ENCODE data around the gene EPS8L3. TPM values are rescaled to one million over a fixed set of nuclear protein-coding genes. Genes with fewer than 3 reads are reported as not detected.

The EPS8L3 gene
- total RNA-seq, 1 donor from 2014 or later = not detected

DNA sequence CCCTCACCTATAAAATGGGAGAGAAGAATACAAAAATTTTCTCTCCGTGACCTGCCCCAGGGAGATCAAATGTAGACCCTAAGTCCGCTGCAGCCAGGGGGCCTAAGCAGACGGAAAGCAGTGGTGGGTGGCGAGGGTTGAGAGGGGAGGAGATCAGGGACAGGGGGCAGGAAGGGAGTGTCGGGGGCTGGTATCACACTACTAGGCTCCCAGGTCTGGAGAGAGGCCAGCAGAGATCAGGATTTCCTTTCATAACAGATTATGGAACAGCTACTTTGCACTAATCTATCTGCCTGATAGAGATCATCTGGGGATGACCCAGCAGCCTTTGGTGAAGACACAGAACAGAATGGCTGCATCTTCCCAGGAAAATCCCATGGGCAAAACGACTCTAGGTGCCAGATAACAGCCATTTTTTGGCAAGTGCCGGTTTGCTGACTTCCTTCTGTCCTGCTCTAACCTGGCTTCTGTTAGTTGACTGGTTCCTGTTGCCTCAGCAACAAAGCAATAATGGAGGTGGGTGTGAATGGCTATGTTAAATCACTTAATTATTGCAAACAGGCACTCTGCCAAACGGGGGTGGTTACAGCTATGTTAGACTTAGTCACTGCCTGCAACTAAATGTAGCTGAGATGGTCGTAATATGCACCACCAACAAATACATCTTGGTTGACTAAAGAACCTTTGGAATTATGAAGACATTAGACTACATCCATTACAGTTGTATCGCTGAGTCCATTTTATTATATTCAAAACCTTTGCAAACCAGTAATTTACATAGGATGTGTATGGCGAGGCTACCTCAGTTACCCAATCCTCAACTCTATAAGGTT lies 30.0 kb upstream of the EPS8L3 start:
- DNase-seq (ENCODE audit: extremely low read depth, low read depth, low spot score) = peak; percentile 78

DNA sequence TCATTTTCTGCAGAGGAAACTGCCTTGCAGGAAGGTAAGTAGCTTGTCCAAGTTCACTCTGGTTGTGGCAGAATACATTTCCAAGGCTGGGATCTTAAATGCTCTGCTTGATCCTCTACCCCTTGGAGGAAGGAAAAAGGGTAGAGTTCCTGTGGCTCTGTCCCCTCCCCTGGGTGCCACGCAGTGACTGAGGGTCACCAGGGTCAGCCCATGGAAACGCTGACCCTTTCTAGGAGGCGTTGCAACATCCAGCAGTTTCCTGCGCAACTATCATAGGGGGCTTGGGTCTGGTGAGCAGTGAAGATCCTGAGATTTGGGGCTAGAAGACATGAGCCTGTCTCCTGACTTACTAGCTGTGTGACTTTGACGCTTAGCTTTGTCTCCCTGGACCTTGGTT lies 29.4 kb upstream of the EPS8L3 start:
- no peak for DNase-seq (ENCODE audit: extremely low read depth, low read depth, low spot score)

DNA sequence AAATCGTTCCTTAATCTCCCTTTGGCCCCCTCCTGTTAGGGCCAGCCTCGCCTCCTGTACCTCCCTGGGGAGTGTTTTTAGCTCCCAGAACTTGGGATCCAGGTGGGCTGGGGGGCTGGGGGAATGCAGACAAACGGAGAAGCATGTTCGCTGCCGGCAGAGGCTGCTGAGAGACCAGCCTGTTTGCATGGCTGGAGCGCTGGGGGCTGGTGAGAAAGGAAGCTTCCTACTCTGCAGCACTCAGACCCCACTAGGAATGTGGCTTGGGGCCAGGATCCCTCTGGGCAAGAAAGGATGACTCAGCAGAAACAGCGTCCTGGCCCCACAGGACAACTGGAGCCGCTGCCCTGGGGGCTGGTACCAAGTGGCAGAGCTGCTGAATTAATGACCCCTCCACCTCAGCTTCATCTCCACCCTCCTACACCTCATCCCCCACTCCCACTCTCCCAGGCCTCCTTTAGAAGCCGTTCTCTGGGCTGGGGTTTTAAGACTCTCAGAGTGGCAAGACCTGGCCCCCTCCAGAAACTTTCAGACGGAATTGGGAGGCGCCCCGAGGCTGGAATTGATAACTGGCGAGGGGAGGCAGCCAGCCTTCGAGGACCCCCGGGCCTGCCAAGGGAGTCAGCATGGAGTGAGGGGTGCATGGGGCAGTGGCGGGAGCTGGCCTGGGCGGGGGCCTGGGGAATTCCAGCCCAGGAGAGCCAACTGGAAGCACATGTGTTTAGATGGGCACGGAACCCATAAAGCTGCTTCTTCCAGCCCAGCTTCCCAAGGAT lies 28.5 kb upstream of the EPS8L3 start:
- DNase-seq (ENCODE audit: extremely low read depth, low read depth, low spot score) = peak; percentile 60

DNA sequence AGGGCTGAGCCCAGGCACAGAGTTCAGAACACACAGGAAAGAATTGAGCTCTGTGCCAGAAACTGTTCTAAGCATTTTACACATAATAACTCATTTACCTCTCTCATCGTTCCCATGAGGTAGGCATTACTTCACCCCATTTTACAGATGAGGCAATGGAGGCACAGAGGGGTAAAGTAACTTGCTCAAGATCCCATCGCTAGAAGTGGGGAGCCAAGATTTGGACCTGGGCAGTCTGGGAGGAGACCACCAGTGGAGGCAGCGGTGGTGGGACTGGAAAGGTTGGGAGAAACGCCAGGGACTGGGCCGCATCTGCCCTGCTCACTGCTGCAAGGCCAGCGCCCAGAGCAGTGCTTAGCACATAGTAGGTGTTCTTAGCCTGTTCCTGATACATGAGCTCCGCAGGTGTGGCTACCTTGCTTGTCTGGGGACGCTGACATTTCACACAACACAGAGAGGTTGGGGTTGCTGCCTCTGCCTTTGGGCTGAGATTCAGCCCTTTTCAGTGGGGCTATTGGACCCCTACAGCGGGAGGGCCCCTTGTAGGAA lies 27.8 kb upstream of the EPS8L3 start:
- DNase-seq (ENCODE audit: extremely low read depth, low read depth, low spot score) = no peak

DNA sequence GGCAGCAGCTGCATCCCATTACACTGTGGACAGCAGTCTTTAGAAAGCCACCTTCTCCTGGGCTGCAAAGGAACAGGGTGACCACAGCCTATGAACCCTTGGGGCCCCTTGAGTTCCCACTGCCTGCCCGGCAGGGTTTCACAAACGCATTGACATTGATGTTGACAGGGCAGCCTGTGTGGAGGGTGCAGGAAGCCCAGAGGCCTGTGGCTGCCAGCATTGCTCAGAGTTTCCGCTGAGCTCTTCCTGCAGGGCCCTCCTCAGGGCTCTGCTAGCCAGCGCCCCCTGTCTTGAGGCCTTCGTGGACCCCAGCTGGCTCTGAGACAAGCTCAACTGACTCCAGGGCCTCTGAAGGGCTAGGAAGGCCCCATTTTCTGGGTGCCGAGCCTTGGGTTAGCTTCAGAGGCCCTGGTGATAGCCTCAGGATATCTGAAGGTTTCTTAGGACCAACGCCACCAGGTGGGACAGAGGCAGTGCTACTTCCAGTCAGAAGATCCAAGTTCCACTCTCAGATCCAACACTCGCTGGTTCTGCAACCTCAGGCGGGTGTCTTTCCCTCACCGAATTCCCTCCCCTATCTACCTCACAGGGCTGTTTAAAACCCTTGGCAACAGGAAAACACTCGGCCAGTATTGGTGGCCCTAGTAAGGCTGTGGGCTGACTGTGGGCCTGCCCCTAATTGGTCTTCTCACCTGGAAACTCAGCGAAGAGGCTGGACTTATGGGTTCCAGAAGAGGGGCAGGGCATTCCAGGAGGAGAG lies 27.2 kb upstream of the EPS8L3 start:
- peak; percentile 63 for DNase-seq (ENCODE audit: extremely low read depth, low read depth, low spot score)

DNA sequence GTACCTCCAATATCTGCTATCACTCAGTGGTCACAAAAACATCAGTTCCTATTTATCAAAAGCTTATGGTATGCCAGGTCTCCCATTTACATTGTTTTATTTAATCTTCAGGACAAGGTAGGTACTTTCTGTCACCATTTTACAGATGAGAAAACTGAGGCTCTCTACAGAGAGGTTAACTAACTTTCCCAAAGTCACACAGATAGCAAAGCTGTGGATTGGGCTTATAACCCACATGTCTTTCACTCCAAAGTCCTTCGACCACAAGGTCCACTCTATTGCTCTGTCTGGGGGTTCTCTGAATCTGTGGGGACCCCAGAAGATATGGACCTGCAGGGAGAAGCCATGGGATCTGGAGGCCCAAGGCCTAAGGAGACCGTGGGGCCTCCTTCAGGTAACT lies 26.6 kb upstream of the EPS8L3 start:
- DNase-seq (ENCODE audit: extremely low read depth, low read depth, low spot score) = no peak

DNA sequence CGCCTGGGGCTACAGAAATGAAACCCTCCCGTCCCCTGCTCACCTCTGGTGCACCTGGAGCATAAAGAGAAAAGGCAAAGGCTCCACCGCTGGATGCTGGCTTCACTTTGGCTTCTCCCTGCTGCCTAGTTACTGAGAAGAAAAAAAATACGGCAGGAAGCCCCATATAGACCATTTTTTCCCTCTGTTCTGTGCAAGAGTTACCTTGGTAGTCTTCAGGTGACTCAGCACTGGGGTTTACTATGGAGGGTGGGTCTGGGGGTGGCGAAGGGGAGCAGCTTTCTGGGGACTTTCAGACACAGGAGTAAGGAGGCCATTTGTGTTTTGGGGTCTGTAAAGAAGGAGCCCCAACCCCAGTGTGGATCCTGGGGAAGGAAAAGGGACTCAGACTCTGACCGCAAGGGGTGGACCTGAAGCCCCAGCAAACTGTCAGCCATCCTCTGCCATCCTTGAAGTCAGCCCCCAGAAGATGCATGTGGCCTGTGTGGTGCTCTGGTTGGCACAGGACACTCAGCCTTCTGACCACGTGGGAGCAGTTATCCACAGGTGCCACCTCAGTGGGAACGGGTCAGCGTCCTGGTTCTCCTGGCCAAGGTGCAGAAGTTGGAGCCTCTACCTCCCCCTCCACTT lies 25.9 kb upstream of the EPS8L3 start:
- DNase-seq (ENCODE audit: extremely low read depth, low read depth, low spot score) = no peak

DNA sequence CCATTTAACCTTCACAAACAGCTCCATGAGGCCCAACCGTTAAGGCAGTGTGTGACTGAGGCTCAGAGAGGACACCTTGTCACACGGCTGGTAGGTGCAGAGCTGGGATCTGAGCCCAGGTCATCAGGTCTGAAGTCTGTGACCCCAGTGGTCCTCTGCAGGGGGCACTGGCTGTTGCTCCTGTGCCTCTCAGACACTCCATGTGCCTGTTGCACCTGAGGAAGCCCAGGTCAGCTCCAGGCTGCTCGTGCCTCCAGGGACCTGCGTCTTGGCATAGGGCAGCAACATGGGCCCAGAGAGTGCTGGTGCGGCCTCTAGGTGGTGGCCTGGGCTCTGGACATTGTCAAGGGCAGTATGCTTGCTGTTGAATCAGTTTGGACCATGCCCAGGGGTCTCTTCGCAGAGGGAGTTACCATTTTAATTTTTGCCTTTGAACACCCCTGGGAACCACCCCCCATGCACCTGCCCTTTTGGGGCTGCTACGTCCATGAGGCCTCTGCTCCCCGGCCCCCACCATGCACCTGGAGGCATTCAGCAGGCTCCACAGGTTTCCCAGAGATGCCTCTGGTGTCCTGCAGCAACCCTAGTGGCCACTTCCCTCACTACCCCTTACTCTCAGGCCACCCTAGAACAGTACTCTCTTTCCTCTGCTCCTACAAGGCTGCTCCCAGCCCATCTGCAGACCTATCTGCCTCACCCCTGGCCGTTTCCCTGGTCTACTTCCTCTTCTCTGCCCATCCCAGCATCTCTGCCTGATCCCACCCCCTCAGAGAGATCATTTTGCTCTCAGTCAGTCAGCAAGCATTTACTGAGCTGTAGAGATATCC lies 25.2 kb upstream of the EPS8L3 start:
- no peak for DNase-seq (ENCODE audit: extremely low read depth, low read depth, low spot score)

DNA sequence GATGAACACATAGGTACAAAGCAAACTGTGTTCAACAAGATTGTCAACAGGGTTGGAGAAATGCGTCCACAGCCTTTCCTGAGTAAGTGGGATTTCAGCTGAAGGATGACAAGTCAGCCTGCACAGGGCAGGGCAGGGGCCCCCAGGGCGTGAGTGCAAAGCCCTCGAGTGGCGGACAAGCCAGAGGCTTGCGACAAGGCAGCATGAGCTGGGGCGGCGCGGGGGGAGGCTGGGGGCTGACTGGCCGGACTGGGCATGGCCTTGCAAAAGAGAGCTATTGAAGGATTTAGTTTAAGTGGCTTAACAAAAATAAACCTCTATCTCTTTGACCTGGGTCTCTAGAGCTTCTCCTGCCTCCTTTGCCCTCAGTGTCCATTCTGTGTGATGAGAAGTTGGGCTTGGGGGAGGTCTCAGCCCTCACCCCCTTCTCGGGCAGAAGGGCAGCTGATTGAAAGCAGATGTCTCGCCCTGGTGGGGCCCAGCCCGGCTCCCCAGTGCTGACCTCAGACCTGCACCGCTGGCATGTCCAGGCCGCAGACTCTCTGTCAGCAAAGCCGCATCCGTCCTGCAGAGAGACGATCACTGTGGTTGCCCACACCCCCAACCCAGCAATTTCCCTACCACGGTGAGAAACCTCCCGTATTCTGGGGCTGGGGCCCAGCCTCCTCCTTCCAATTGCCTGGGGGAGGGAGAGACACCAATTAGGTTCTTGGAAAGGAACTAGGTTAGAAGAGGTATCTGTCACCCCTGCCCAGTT lies 24.3 kb upstream of the EPS8L3 start:
- no peak for DNase-seq (ENCODE audit: extremely low read depth, low read depth, low spot score)

DNA sequence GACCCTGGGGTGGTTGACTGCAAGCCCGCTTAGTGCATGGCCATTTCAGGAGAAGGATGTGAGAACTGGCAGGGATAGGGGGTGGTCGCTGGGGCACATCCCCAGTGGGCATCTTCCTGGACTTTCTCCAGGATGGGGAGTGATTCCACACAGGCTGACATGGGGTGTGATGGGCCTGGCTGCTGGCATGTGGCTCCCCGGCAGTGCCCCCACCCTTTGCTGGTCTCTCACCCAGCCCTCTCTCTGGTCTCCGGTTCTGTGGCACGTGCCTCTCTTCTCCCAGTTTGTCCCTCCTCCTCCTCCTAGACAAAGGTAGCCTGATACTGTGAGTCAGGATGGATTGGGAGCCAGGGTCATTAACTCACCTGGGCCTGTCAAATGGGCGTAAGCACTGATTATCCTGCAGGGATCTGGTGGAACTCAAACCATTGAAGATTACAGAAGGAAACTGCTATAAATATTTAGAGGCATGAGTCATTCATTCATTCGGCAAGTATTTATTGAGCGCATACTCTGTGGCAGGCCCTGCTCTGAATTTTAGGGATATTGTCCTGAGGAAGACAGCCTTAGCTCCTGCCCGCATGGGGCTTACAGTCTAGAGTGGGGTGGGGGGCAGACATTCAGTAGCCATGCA lies 23.6 kb upstream of the EPS8L3 start:
- DNase-seq (ENCODE audit: extremely low read depth, low read depth, low spot score) = no peak

DNA sequence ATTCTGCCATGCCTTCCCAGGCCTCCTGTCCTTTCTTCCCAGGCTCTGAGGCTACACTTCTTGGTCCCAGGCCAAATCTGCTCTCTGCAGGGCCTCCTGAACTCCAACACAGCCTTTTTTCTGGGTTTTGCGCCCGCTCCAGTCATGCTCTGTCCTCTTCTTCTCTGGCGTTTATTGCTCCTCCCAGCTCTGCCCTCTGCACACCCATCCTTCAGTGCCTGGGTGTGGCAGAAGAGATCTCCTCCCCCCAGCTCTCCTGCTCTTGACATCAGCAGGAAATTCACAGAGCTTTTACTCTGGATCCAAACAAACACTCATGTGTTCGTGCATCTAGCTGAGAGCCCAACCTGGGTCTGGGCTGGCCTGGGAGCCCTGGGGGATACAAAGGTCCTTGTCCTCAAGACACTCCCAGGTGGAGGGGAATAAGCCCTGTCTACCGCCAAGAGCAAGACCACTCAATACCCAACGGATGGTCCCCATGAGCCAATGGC lies 22.9 kb upstream of the EPS8L3 start:
- no peak for DNase-seq (ENCODE audit: extremely low read depth, low read depth, low spot score)

DNA sequence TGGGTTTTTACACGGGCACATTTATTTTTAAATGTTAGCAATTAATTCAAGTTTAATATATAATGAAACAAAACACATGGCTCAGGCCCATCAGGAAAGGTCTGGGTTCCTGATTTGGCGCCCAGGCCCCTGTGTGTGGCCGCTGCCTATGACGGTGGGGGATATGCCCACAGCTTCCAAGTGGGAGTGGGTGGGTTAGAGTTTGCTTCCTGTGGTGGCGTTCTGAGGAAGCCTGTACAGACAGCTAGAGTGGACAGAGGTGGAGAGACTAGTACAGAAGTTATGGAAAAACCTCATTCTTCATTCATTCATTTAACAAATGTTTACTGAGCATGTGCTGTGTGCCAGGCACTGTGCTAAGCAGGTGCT lies 22.4 kb upstream of the EPS8L3 start:
- no peak for DNase-seq (ENCODE audit: extremely low read depth, low read depth, low spot score)

DNA sequence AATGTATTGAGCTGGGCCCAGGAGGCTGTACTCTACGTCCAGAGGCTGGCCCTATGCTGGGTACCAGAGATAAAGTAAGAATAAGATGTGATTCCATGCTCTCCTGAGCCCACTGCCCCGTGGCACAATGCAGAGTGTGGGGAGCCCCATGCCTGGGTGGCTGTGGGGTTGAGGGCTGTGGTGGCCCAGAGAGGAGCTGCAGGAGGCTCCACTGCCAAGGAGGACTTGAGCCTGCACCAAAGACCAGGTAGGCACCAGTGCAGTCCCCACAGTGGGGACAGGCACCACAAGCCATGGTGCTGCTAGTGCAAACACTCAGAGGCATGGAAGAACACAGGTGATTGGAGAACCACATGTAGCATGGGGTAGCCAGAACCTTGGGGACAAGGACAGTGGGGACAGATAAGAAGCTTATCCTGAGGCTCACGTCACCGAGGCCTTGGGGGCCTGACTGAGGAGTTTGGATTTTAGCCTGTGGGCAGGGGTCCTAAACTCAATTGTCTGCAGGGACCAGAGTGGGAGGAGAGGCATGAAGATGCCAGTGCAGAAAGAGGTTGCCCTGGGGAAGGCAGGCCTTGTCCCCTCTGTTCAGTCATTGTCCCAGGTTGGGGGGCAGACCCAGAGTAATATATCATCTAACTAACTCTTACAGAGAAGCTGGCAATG lies 21.9 kb upstream of the EPS8L3 start:
- DNase-seq (ENCODE audit: extremely low read depth, low read depth, low spot score) = no peak

DNA sequence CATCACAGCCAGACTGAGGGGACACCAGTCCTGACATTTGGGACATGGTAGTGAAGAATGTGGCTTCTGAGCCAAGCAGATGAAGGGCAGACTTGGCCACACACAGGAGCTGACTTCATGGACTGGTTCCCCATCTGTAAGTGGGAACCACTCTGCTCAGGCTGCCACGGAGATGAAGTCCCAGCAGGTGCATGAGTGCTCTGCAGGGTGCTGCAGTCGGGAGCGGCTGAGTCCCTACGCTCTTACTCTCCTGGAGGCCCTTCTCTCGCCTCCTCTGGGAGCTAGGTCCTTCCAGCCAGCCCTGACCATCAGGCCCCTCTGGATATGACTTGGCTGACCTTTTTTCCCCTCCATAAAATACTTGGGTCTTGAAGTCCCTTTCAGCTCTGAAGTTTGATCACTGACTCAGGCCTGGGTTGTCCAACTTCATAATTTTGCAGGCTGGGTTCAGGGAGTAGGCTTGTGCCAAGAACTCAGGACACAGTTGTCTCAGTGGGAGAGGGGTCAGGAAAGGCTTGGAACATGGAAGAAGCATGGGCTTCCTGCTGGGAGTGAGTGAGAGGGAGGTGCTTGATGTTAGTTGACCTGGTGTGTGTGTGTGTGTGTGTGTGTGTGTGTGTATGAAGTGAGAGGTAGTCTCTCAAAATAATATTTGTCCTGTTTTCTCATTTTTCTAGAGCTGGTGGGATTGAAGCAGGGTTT lies 21.0 kb upstream of the EPS8L3 start:
- no peak for DNase-seq (ENCODE audit: extremely low read depth, low read depth, low spot score)

DNA sequence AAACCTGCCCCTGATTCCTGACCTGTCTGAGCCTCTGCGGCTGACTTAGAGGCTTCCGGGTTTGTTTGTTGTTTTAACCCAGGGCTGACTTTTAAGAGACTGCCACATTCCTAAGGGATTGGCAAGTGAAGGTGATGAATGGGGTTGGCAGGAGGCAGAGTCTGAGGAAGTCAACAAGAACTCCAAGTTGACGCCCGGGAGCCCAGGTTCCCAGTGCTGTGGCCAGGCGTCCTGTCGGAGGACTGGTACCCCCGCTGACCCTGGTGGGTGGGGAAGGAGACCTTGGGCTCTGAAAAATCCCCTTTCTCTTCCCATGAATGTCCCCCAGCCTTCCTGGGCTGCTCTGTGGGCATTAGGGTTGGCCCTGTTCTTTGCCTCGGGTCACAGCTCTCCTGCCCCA lies 19.7 kb upstream of the EPS8L3 start:
- DNase-seq (ENCODE audit: extremely low read depth, low read depth, low spot score) = no peak

DNA sequence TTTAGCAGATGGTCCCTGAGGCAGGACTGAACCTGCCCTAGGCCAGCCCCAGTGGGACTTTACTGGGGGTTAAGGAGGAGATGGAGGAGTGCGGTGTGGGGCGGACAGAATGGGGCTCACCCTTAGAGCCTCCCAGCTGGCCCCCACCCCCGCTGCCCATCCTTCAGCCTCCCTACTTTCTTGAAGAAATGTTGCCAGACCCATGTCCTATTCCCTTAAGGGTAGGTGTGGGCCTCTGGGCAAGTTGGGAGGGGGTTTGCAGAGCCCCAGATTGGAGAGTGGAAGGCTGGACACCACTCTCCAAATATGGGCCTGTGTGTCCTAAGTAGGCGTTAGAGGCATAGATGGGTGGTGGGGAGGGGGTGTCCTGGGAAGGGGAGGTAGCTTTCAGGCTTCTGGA lies 19.2 kb upstream of the EPS8L3 start:
- no peak for DNase-seq (ENCODE audit: extremely low read depth, low read depth, low spot score)

DNA sequence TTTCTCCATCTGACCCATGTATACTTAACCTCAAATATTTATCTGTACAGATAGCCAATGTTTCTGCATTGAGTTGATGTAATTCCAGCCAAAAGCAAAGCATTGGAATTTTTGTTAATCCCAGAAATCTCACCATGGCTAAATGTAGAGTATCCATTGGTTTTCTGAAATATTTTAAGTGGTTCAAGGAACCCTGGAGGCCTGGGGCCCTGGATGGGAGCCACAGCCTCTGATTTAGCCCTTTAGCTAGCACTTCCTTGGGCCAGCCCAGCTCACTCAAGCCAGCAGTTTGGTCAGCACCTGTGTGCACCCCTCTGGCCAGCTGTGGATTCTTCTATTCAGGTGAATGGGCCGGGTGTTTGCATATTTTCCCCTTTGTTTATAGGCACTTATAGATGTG lies 18.8 kb upstream of the EPS8L3 start:
- DNase-seq (ENCODE audit: extremely low read depth, low read depth, low spot score) = no peak
